Measurements from ENCODE around the gene ARSB.

The ARSB gene

DNA sequence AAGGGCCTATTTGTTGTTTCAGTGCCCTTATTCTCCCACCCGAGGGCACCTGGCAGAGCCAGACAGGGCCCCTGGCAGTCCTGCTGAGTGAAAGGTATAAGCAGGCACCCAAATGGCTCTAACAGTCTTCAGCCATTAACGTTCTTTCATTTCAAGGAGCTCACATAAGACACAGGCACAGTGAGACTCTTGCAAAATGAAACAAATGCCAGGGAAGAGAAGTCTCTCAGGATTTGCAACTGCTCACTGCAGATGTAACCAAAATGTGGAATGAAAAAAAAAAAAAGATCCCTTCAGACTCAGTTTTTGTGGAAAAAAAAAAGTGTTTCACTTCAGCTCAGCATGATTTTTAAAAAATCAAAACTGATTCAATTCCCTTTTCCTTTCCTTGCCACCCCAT lies 181.2 kb downstream of the ARSB start:
- TF ChIP-seq, protein P1, sequence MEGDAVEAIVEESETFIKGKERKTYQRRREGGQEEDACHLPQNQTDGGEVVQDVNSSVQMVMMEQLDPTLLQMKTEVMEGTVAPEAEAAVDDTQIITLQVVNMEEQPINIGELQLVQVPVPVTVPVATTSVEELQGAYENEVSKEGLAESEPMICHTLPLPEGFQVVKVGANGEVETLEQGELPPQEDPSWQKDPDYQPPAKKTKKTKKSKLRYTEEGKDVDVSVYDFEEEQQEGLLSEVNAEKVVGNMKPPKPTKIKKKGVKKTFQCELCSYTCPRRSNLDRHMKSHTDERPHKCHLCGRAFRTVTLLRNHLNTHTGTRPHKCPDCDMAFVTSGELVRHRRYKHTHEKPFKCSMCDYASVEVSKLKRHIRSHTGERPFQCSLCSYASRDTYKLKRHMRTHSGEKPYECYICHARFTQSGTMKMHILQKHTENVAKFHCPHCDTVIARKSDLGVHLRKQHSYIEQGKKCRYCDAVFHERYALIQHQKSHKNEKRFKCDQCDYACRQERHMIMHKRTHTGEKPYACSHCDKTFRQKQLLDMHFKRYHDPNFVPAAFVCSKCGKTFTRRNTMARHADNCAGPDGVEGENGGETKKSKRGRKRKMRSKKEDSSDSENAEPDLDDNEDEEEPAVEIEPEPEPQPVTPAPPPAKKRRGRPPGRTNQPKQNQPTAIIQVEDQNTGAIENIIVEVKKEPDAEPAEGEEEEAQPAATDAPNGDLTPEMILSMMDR (conservative IDR thresholded peaks at IDR 0.05; ENCODE audit: low read depth, low read length): no peak
- H3K9ac ChIP-seq: no peak overlapping the region
- H2AFZ ChIP-seq (ENCODE audit: low read depth): no peak overlapping the region
- H3K27me3 ChIP-seq (ENCODE audit: insufficient read depth, low read depth): no peaks in the 10 kb centered on the region
- no peaks in the 10 kb centered on the region for H3K79me2 ChIP-seq (ENCODE audit: insufficient read depth, low read depth)
- no peaks in the 10 kb centered on the region for H3K4me1 ChIP-seq (ENCODE audit: low read depth, poor library complexity, severe bottlenecking)
- no peak overlapping the region for H3K4me3 ChIP-seq (IDR thresholded peaks at IDR 0.05; ENCODE audit: insufficient read depth, low read depth, low read length)
- no peak overlapping the region for H3K27ac ChIP-seq
- no peaks in the 10 kb centered on the region for H3K36me3 ChIP-seq (ENCODE audit: insufficient read depth)
- H3K4me2 ChIP-seq: no peak overlapping the region
- H4K20me1 ChIP-seq (ENCODE audit: insufficient read depth): no peaks in the 10 kb centered on the region

DNA sequence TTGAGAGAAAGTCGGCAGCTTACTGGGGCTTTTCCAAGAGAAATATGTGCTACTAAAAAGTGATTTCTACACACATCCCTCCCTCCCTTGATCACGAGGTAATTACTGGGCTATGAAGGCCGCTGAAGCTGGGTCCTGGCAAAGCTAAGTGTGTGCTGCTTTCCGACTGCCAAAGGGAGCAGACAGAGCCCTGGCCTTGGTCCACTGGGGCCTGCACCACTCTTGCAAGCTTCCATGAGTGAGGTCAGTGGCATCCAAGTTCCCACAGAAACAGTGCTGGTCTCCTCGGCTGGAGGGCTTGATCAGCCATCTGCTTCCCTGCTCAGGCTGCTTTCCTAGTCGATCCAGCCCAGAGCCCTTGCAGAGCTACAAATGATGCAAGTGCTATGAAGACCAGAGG lies 181.8 kb downstream of the ARSB start:
- no peaks in the 10 kb centered on the region for H3K36me3 ChIP-seq (ENCODE audit: insufficient read depth)

DNA sequence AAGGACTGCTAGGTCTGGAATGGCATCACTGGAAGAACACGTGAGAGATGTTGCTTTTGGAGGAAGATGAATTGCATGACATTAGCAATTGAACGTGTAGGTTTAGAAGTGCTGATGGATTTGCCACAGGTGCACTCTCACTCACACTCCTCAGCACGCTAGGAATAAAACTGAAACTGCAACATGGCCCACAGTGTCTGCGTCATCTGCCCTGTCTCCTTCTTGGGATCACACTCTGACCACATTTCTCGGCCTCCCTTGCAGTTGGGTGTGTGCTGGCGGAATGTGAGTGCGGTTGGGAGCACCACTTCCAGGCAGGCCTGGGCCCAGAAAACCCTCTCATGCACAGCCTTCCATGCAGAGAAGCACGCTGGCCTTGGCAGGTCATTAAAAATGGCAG lies 183.7 kb downstream of the ARSB start:
- Histone ChIP-seq H3K79me2 (ENCODE audit: insufficient read depth, low read depth) (no peaks in the 10 kb centered on the region), H3K4me1 (ENCODE audit: low read depth, poor library complexity, severe bottlenecking) (no peaks in the 10 kb centered on the region), H3K4me2 (no peak overlapping the region), H2AFZ (ENCODE audit: low read depth) (no peak overlapping the region), H4K20me1 (ENCODE audit: insufficient read depth) (no peaks in the 10 kb centered on the region), H3K27me3 (ENCODE audit: insufficient read depth, low read depth) (no peaks in the 10 kb centered on the region), H3K9ac (no peak overlapping the region), H3K36me3 (ENCODE audit: insufficient read depth) (no peaks in the 10 kb centered on the region), H3K4me3 (IDR thresholded peaks at IDR 0.05; ENCODE audit: insufficient read depth, low read depth, low read length) (no peak overlapping the region), H3K27ac (no peak overlapping the region)
- TF ChIP-seq, protein P1 (conservative IDR thresholded peaks at IDR 0.05; ENCODE audit: low read depth, low read length): no peak

More for the DNA sequence above, 181.8 kb downstream of the ARSB start:
- Histone ChIP-seq H2AFZ (ENCODE audit: low read depth) (no peak overlapping the region), H3K4me1 (ENCODE audit: low read depth, poor library complexity, severe bottlenecking) (no peaks in the 10 kb centered on the region), H4K20me1 (ENCODE audit: insufficient read depth) (no peaks in the 10 kb centered on the region), H3K27me3 (ENCODE audit: insufficient read depth, low read depth) (no peaks in the 10 kb centered on the region), H3K79me2 (ENCODE audit: insufficient read depth, low read depth) (no peaks in the 10 kb centered on the region), H3K9ac (no peak overlapping the region), H3K4me3 (IDR thresholded peaks at IDR 0.05; ENCODE audit: insufficient read depth, low read depth, low read length) (no peak overlapping the region), H3K27ac (no peak overlapping the region), H3K4me2 (no peak overlapping the region)
- TF ChIP-seq, protein P1 (conservative IDR thresholded peaks at IDR 0.05; ENCODE audit: low read depth, low read length): no peak

DNA sequence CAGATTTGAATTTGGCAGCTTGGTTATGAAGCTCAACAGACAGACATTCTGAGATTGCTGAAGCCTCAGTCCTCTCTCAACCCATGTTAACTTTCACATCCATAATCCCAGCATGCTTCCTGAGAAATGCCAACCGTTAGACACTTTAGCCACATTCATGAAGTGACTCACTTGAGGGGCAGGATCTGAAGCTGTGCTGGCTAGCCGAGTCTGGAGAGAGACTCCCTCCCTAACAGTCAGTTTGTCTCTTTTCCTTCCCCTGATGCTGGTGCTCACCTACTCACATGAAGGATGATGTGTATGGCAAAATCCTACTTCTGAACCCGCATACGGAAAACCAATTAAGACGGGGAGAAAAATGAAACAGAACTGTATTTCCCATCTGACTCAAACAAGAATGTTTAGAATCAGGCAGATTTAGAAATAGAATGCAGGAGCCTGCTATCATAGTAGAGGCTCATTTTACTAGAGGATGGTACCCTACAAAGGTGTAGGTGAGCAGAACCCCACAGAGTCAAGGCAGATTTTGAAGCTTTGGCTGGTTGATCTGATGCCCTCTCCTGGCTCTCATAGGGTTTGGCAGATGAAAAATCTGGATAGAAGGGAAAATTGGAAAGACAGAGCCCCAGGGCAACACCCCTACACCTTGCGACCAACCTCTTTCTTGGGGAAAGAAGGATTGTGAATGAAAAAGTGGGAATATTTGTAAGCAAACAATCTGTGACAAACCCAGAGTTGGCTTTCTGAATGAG lies 185.7 kb downstream of the ARSB start:
- Histone ChIP-seq H4K20me1 (ENCODE audit: insufficient read depth) (no peaks in the 10 kb centered on the region), H3K4me3 (IDR thresholded peaks at IDR 0.05; ENCODE audit: insufficient read depth, low read depth, low read length) (no peak overlapping the region), H3K36me3 (ENCODE audit: insufficient read depth) (no peaks in the 10 kb centered on the region), H3K9ac (no peak overlapping the region), H2AFZ (ENCODE audit: low read depth) (no peak overlapping the region), H3K4me2 (no peak overlapping the region), H3K4me1 (ENCODE audit: low read depth, poor library complexity, severe bottlenecking) (no peaks in the 10 kb centered on the region), H3K79me2 (ENCODE audit: insufficient read depth, low read depth) (no peaks in the 10 kb centered on the region), H3K27ac (no peak overlapping the region), H3K27me3 (ENCODE audit: insufficient read depth, low read depth) (no peaks in the 10 kb centered on the region)
- TF ChIP-seq, protein P1 (conservative IDR thresholded peaks at IDR 0.05; ENCODE audit: low read depth, low read length): no peak
